Thoracic aorta (tissue), 2 donors: ENCODE measurements around the gene ELOF1. TPM values are rescaled to one million over a fixed set of nuclear protein-coding genes. Genes with fewer than 3 reads are reported as not detected.

Source experiments
- ATAC-seq: fragments of 150-250 bp; one replicate; pipeline ENCODE4 v1.8.0; 2017; ENCODE audit warnings: low read depth; ENCODE audit not compliant: insufficient number of reproducible peaks, low FRiP score
- DNase-seq: peaks from one replicate; pipeline ENCODE4 v3.0.0-alpha.2; 2020; ENCODE audit warnings: low spot score
- H3K27ac ChIP-seq, 2 donors: fragments of 200-600 bp; sonication (generic); 1 replicate in 1 of 2; 2 replicates in 1 of 2; pipeline ENCODE4 v1.5.1; 2016; ENCODE audit warnings: mild to moderate bottlenecking in 2 of 2, moderate library complexity in 2 of 2
- H3K27me3 ChIP-seq: fragments of 200-600 bp; sonication (generic); replicated peaks from 2 replicates; pipeline ENCODE4 v1.6.0; 2016; ENCODE audit warnings: mild to moderate bottlenecking; ENCODE audit not compliant: insufficient read depth
- H3K36me3 ChIP-seq: fragments of 200-600 bp; sonication (generic); one replicate; pipeline ENCODE4 v1.5.1; 2016
- H3K4me1 ChIP-seq, 2 donors: fragments of 200-600 bp; sonication (generic); 1 replicate in 1 of 2; 2 replicates in 1 of 2; pipeline versions ENCODE4 v1.5.1 to v1.6.0; 2016; ENCODE audit warnings: low read depth in 2 of 2, mild to moderate bottlenecking in 1 of 2; ENCODE audit not compliant: control insufficient read depth in 1 of 2
- H3K4me3 ChIP-seq: fragments of 200-600 bp; sonication (generic); 2 replicates; pipeline ENCODE4 v1.5.1; 2016; ENCODE audit warnings: mild to moderate bottlenecking
- H3K9me3 ChIP-seq: fragments of 200-600 bp; sonication (generic); 2 replicates; pipeline ENCODE4 v1.5.1; 2016
- total RNA-seq, 2 donors: library from RNA; depleted of rRNA; stranded (reverse); fragments of >200 nt; gene quantifications; one replicate each; pipeline versions ENCODE4 v1.1.0 to v1.2.3, GENCODE V29; 2016
- TF ChIP-seq, protein P1 (sequence below): fragments of 200-600 bp; sonication (generic); IDR thresholded peaks from one replicate; pipeline ENCODE4 v1.5.1; 2019; ENCODE audit warnings: antibody characterized with exemption

Gene ELOF1
- total RNA-seq, 2 donors from 2014 or later: 24.3 to 36.6 TPM

DNA sequence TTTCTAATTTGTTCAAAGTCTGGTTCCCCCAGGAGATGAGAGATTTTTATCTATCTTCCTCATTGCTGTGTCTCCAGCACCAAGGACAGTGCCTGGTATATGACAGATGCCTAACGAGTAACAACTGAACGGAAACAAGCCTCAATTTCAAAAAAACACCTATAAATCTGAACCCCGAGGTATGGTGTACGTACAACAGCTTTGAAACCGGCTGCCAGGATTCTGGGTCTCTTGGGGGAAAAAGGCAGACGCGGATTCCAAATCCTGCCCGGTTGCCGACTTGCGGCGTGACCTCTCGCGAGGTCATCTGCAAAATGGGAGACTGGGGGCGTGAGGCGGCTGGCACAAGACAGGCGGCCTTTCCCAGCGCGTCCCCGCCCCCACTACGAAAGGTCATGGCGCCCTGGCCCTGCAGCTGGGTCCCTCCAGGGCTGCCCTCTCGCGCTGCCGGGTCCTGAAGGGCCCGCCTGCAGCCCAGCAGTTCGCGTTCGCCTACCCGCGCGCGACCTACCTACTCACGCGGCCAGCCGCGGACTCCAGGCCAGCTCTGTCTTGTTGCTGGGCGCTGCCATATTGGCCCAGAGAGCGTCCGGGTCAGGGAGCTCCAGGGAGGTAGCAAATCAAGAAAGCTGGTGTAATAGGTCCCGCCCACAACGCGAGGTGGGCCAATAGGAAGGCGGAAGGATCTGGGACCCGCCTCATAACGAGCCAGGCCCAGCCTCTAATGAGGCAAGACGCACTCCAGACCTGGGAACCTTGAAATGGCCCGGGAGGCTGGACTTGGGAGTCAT, 30.3 kb downstream of the ELOF1 start, which contains the start of gene ECSIT:
ECSIT (minus strand) TSS at position 584 of the 791 bp plus-strand sequence. CDS start 9,964 bp downstream, outside the sequence.
- Histone ChIP-seq H3K4me3 (peak within 1 kb of the TSS; percentile 85), H3K27ac (peak within 1 kb of the TSS; percentile 86 to 96), H3K27me3 (no peaks in the 10 kb centered on the region), H3K9me3 (no peaks in the 10 kb centered on the region), H3K4me1 (peaks cover 8 to 31% of the 10 kb centered on the region in 2 donors), H3K36me3 (no peaks in the 10 kb centered on the region)
- peak; percentile 96 for ATAC-seq
- TF ChIP-seq, protein P1, sequence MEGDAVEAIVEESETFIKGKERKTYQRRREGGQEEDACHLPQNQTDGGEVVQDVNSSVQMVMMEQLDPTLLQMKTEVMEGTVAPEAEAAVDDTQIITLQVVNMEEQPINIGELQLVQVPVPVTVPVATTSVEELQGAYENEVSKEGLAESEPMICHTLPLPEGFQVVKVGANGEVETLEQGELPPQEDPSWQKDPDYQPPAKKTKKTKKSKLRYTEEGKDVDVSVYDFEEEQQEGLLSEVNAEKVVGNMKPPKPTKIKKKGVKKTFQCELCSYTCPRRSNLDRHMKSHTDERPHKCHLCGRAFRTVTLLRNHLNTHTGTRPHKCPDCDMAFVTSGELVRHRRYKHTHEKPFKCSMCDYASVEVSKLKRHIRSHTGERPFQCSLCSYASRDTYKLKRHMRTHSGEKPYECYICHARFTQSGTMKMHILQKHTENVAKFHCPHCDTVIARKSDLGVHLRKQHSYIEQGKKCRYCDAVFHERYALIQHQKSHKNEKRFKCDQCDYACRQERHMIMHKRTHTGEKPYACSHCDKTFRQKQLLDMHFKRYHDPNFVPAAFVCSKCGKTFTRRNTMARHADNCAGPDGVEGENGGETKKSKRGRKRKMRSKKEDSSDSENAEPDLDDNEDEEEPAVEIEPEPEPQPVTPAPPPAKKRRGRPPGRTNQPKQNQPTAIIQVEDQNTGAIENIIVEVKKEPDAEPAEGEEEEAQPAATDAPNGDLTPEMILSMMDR: no peak
- DNase-seq: peak; percentile 98

DNA sequence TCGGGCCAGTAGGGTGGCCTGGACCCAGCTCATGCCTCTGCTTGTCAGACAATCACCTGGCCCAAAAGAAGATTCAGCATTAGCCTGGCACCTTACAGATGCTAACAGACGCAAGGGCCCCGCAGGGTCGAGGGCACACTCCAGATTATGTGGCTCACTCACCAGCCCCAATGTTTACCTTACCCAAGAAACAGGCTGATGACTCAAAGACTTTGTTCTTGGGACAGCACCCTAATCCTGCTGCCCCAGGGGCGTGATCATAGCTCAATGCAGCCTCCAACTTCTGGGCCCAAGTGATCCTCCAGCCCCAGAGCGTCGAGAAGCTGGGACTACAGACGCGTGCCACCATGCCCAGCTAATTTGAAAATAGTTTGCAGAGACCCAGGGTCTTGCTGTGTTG, 39.9 kb downstream of the ELOF1 start:
- H3K4me1 ChIP-seq: no peaks in the 10 kb centered on the region
- no peak for DNase-seq
- H3K4me3 ChIP-seq: no peak overlapping the region
- peaks cover 5% of the 10 kb centered on the region for H3K36me3 ChIP-seq
- no peak for ATAC-seq
- no peaks in the 10 kb centered on the region for H3K27me3 ChIP-seq
- TF ChIP-seq, protein P1: no peak
- no peaks in the 10 kb centered on the region for H3K9me3 ChIP-seq
- H3K27ac ChIP-seq: no peak overlapping the region

DNA sequence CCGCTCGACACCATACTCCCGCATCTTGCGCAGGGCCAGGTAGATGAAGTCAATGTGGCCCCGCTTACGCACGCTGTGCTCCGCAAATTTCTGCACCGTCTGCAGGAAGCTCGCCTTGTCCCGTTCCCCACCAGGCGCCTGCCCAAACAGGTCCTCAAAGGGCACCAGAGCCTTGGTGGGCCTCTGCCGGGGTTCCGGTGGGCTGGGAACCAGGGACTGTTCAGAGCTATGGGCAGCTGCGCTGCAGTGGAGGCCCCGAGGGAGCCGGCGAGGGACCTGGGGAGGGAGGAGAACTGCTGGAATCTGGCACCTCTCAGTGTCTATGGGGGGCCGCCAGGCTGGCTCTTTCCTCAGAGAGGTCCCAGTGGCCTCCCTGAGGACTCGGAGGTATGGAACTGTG, 45.1 kb downstream of the ELOF1 start:
- TF ChIP-seq, protein P1: no peak
- Histone ChIP-seq H3K36me3 (peaks cover 20% of the 10 kb centered on the region), H3K27ac (no peak overlapping the region), H3K27me3 (no peaks in the 10 kb centered on the region), H3K4me1 (no peaks in the 10 kb centered on the region), H3K4me3 (no peak overlapping the region), H3K9me3 (no peaks in the 10 kb centered on the region)
- ATAC-seq: no peak
- no peak for DNase-seq

DNA sequence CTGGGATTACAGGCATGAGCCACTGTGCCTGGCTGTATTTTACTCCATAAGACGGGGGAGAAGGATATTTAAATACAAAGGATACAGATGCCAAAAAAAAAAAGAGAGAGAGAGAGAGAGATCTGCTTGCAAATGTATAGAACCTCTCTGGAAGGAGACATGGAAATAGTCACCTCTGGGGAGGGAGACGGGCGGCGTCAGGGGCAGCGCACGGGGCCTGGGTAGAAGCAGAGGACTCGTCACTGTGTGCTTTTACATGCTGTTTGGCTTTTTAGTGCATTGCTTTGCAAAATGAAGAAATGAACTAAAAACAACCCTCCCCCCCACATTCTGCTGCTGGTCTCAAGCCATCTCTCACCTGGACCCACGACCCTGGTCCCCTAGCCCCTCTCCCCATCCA, 48.6 kb downstream of the ELOF1 start:
- Histone ChIP-seq H3K27ac (no peak overlapping the region), H3K4me3 (no peak overlapping the region), H3K9me3 (no peaks in the 10 kb centered on the region), H3K27me3 (no peaks in the 10 kb centered on the region), H3K4me1 (peaks cover 0 to 6% of the 10 kb centered on the region in 2 donors), H3K36me3 (peaks cover 15% of the 10 kb centered on the region)
- TF ChIP-seq, protein P1: no peak
- DNase-seq (no peak), ATAC-seq (no peak)

DNA sequence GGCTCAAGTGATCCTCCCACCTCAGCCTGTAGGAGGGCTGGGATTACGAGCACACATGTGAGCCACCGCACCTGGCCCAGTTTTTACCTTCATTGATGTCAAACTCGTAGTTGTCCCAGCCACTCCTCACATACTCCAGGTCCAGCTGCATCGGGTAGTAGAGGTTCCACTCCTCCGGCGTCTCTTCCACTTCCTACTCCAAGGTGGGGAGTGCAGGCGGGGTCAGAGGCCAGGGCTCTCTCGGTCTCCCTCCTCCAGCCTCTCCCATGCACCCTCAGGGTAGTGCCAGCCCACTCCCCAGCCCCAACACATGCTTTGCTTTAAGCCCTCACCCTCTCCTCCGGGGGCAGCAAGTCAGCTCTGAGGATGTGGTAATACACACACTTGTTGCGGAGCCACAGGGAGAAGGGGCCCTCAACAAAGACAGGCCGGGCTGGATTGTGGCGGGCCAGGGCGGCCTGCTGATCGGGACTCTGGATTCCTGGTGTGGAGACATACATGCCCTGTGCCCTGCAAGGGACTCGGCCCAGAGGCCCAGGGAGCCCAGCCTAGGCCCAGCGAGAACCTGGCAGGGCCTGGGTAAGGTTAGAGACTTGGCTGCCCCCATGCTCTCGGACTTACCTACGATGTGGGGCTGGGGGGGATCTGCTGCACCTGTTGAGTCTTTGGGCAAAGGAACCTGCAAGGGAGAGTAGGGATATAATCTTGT, 51.5 kb downstream of the ELOF1 start:
- DNase-seq (no peak), ATAC-seq (no peak)
- peaks cover 8% of the 10 kb centered on the region for H3K36me3 ChIP-seq

More for the DNA sequence above, 51.5 kb downstream of the ELOF1 start:
- no peaks in the 10 kb centered on the region for H3K9me3 ChIP-seq
- TF ChIP-seq, protein P1: no peak
- H3K27me3 ChIP-seq: no peaks in the 10 kb centered on the region
- H3K4me1 ChIP-seq: peaks cover 0 to 14% of the 10 kb centered on the region in 2 donors
- no peak overlapping the region for H3K4me3 ChIP-seq
- no peak overlapping the region for H3K27ac ChIP-seq
